G401.6 (cell line): ENCODE measurements around the gene SLC1A5.

ENCODE experiments used
- FAIRE-seq: peaks from 2 replicates; lab custom pipeline; 2012; peaks lifted over from hg19 to GRCh38; lab: Jason Lieb, UNC

Gene SLC1A5

GRCh38 chr19:46725036-46725820 is 63.2 kb downstream of the SLC1A5 start:
- no peak for FAIRE-seq
